Kidney (tissue), 14 donors: ENCODE results near the gene CAMK2B. TPM values are rescaled to one million over a fixed set of nuclear protein-coding genes. Genes with fewer than 3 reads are reported as not detected.
A peak's percentile ranks its signal among the peaks of the same experiment; 100 is the strongest.

Experiments used
- DNase-seq, 5 donors: peaks; one replicate each; pipeline ENCODE4 v3.0.0-alpha.2; 2013 to 2020
- FAIRE-seq: peaks from 2 replicates; lab custom pipeline; 2012; peaks lifted over from hg19 to GRCh38; lab: Jason Lieb, UNC
- H3K27ac ChIP-seq, 2 donors: one replicate each; pipeline ENCODE4 v1.7.0; 2013; ENCODE audit warnings: low read depth in 2 of 2, low read length in 2 of 2, inconsistent platforms in 1 of 2
- H3K27me3 ChIP-seq: one replicate; pipeline ENCODE4 v1.7.1; 2013; ENCODE audit warnings: low read length, inconsistent platforms; ENCODE audit not compliant: control insufficient read depth, insufficient read depth
- H3K36me3 ChIP-seq, 3 donors: one replicate each; pipeline versions ENCODE4 v1.7.0 to v1.7.1; 2013; ENCODE audit warnings: low read length in 3 of 3, control low read depth in 1 of 3, inconsistent platforms in 1 of 3; ENCODE audit not compliant: insufficient read depth in 3 of 3, control insufficient read depth in 2 of 3
- H3K4me1 ChIP-seq, 3 donors: one replicate each; pipeline versions ENCODE4 v1.7.0 to v1.7.1; 2013; ENCODE audit warnings: low read length in 3 of 3, inconsistent platforms in 1 of 3, low read depth in 1 of 3; ENCODE audit not compliant: control insufficient read depth in 2 of 3, insufficient read depth in 2 of 3
- H3K4me3 ChIP-seq, 3 donors: one replicate each; pipeline versions ENCODE4 v1.7.0 to v1.8.1; 2013; ENCODE audit warnings: low read length in 3 of 3, control low read depth in 1 of 3, inconsistent platforms in 1 of 3
- H3K9ac ChIP-seq, 3 donors: one replicate each; pipeline versions ENCODE4 v1.7.0 to v1.7.1; 2013; ENCODE audit warnings: low read length in 3 of 3, control low read depth in 1 of 3, inconsistent platforms in 1 of 3
- H3K9me3 ChIP-seq, 3 donors: one replicate each; pipeline versions ENCODE4 v1.7.0 to v1.7.1; 2013; ENCODE audit warnings: low read length in 3 of 3, control low read depth in 1 of 3, inconsistent platforms in 1 of 3; ENCODE audit not compliant: control insufficient read depth in 2 of 3, insufficient read depth in 1 of 3
- intact Hi-C: fragments of 100-400 bp; cut with DNase I; formaldehyde crosslinking; loops from one replicate; pipeline ENCODE4 v1.11.1; 2022
- polyA plus RNA-seq: library from polyadenylated mRNA; stranded (reverse); fragments of 350-450 nt; fragmentation: Illumina TruSeq; extraction: RNeasy Lipid Tissue Mini Kit (QIAGEN cat#74804); gene quantifications from one replicate; pipeline ENCODE4 v1.2.3, GENCODE V29; 2014; ENCODE audit warnings: low read depth, low replicate concordance; ENCODE audit not compliant: insufficient read depth
- total RNA-seq: library from RNA; stranded (reverse); fragmentation: NEBNext Ultra II Directional; extraction: Animal tissue kit (Norgen Biotek cat#: 25700); gene quantifications from one replicate; pipeline ENCODE4 v1.2.1, GENCODE V29; 2021
- TF ChIP-seq, protein P1 (sequence below): IDR thresholded peaks from 3 replicates; pipeline ENCODE4 v1.5.1; 2012; ENCODE audit warnings: mild to moderate bottlenecking, moderate library complexity, borderline replicate concordance; ENCODE audit not compliant: insufficient read depth; ENCODE audit errors: extremely low read depth
- donor health status: control.
- donor health status: control.
- donor health status: control.
- donor health status: control.
- donor health status: control.
- donor health status: DM: yes; HTN: yes; CAD: no.
- donor health status: Normal renal cell carcinoma (clear cell type).

The CAMK2B gene
- total and polyA plus RNA-seq, 2 donors from 2014 or later: 1.1 to 3.2 TPM

DNA sequence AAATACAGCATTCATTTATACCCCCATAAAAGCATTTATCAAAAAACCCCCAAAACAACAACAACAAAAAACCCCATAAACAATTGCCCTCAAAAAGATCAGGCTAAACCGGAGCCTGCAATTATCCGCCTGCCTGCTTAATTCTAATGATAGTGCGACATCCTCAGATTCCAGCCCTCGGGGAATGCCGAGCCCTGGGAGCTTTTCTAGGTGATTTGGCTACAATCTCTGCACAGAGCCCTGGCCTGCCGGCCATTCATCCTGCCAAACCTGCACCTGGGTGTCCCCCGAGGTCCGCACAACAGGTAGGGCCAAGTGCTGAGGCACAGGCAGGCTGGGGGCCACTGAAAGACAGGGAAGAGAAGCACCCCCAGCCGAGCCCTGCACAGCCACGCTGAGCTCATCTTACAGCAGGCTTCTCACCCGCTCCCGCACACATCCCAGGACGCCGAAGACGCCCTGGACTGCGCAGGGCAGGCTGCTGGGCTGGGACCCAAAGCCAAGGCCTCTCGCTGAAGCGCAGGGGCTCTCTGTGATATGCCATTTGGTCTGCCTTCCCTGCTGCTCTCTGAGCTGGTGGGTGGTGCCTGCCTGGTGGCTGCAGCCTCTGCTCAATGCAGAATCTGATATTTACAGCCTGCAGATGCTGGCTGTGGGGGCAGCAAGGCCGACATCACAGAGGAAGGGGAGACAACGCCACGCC, 57.5 kb downstream of the CAMK2B start:
- DNase-seq (peak in 2 of 5 donors; percentile 18 to 34), FAIRE-seq (no peak)
- H3K4me3 ChIP-seq: no peak overlapping the region
- H3K27ac ChIP-seq: no peak overlapping the region
- H3K27me3 ChIP-seq: no peaks in the 10 kb centered on the region
- no peaks in the 10 kb centered on the region for H3K9me3 ChIP-seq
- intact Hi-C loops: no loop called here
- no peaks in the 10 kb centered on the region for H3K4me1 ChIP-seq
- H3K36me3 ChIP-seq: no peaks in the 10 kb centered on the region
- H3K9ac ChIP-seq: no peak overlapping the region
- TF ChIP-seq, protein P1, sequence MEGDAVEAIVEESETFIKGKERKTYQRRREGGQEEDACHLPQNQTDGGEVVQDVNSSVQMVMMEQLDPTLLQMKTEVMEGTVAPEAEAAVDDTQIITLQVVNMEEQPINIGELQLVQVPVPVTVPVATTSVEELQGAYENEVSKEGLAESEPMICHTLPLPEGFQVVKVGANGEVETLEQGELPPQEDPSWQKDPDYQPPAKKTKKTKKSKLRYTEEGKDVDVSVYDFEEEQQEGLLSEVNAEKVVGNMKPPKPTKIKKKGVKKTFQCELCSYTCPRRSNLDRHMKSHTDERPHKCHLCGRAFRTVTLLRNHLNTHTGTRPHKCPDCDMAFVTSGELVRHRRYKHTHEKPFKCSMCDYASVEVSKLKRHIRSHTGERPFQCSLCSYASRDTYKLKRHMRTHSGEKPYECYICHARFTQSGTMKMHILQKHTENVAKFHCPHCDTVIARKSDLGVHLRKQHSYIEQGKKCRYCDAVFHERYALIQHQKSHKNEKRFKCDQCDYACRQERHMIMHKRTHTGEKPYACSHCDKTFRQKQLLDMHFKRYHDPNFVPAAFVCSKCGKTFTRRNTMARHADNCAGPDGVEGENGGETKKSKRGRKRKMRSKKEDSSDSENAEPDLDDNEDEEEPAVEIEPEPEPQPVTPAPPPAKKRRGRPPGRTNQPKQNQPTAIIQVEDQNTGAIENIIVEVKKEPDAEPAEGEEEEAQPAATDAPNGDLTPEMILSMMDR: no peak

DNA sequence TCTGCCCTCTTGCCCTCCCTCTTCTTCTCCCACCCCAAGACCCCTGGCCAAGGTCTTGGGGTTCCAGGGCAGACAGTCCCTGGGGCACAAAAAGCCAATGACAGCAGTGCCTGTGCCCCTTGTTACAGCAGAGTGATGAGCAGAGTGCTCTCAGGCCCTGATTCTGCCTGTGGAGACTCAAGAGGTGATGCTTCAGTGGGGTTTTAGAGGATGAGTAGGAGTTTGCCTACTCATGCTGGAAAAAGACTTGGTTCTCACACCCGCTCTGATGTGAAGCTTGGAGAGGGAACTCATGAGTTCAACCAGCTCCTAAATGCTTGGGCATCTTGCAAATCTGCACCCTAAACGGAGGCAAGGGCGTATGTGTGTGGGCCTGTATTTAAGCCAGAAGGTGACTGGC, 58.2 kb downstream of the CAMK2B start:
- Histone ChIP-seq H3K36me3 (no peaks in the 10 kb centered on the region), H3K4me3 (no peak overlapping the region), H3K27me3 (no peaks in the 10 kb centered on the region), H3K9ac (no peak overlapping the region), H3K27ac (no peak overlapping the region), H3K9me3 (no peaks in the 10 kb centered on the region), H3K4me1 (no peaks in the 10 kb centered on the region)
- intact Hi-C loops: no loop called here
- DNase-seq (no peak), FAIRE-seq (no peak)
- TF ChIP-seq, protein P1: no peak

DNA sequence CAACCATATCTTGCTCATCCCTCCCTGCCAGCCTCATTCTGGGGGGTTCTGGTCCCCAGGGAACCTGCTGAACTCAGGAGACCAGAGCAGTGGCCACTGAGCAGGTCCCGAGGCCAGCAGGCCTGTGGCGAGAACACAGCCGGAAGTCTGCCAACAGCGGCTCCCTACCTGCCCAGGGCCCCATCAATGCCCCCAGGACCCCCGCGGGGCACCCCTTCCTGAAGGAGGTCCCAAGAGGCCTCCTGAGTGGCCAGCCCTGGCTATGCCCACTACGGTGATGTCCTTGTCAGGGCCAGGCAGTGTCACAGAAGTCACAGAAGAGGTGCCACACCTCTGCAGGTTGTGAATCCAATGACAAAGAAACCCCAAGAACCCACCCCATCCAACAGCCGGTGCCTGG, 58.9 kb downstream of the CAMK2B start:
- Histone ChIP-seq H3K4me3 (no peak overlapping the region), H3K4me1 (no peaks in the 10 kb centered on the region), H3K27me3 (no peaks in the 10 kb centered on the region), H3K9me3 (no peaks in the 10 kb centered on the region), H3K27ac (no peak overlapping the region), H3K9ac (no peak overlapping the region), H3K36me3 (no peaks in the 10 kb centered on the region)
- TF ChIP-seq, protein P1: no peak
- no peak for DNase-seq
- intact Hi-C loops: no loop called here
- no peak for FAIRE-seq
